Caco-2 (cell line): ENCODE data around the gene RBMS2. TPM values are rescaled to one million over a fixed set of nuclear protein-coding genes. Genes with fewer than 3 reads are reported as not detected.

Source experiments
- BruUV-seq: library from RNA; stranded (reverse); fragments of 400-500 nt; replicated peaks from 2 replicates; lab custom pipeline; 2021; lab: Mats Ljungman, UMichigan
- CTCF ChIA-PET: fragments of 300-600 bp; sonication (Branson Sonifier 250); formaldehyde crosslinking; loops from one replicate; lab custom pipeline; 2022; ENCODE audit warnings: antibody characterized with exemption; lab: Charles Lee
- POLR2A ChIA-PET: fragments of 300-600 bp; sonication (Branson Sonifier 250); formaldehyde crosslinking; loops from one replicate; lab custom pipeline; 2022; ENCODE audit warnings: antibody characterized with exemption; lab: Charles Lee
- DNase-seq, 2 experiments: peaks; one replicate each; pipeline versions ENCODE4 v3.0.0 to v3.0.0-alpha.2; 2020 to 2022
- H3K27me3 ChIP-seq: replicated peaks from 2 replicates; pipeline ENCODE4 v1.6.0; 2011; ENCODE audit warnings: low read length; ENCODE audit not compliant: control insufficient read depth, insufficient read depth
- H3K36me3 ChIP-seq: 2 replicates; pipeline ENCODE4 v1.5.1; 2011; ENCODE audit warnings: low read length; ENCODE audit not compliant: control insufficient read depth, insufficient read depth
- H3K4me1 ChIP-seq: fragments of 250-450 bp; sonication (Bioruptor Pico); 2 replicates; pipeline ENCODE4 v1.5.1; 2020; ENCODE audit warnings: mild to moderate bottlenecking
- H3K4me3 ChIP-seq: 2 replicates; pipeline ENCODE4 v1.5.1; 2011; ENCODE audit warnings: low read depth, mild to moderate bottlenecking, control low read depth, low read length
- H3K9me3 ChIP-seq: fragments of 250-450 bp; sonication (Bioruptor Pico); 2 replicates; pipeline ENCODE4 v1.5.1; 2020; ENCODE audit warnings: mild to moderate bottlenecking, moderate library complexity
- H3K27ac Mint-ChIP-seq: one replicate; pipeline ENCODE4 v1.8.0; 2022; ENCODE audit warnings: mixed read lengths; ENCODE audit not compliant: unreplicated experiment
- H3K27me3 Mint-ChIP-seq: one replicate; pipeline ENCODE4 v1.8.0; 2022; ENCODE audit warnings: mixed read lengths; ENCODE audit not compliant: insufficient read depth, unreplicated experiment
- H3K36me3 Mint-ChIP-seq: one replicate; pipeline ENCODE4 v1.8.0; 2022; ENCODE audit warnings: mild to moderate bottlenecking, mixed read lengths; ENCODE audit not compliant: insufficient read depth, unreplicated experiment
- H3K4me1 Mint-ChIP-seq: one replicate; pipeline ENCODE4 v1.8.0; 2022; ENCODE audit warnings: low read depth, mixed read lengths; ENCODE audit not compliant: unreplicated experiment
- H3K4me3 Mint-ChIP-seq: one replicate; pipeline ENCODE4 v1.8.0; 2022; ENCODE audit warnings: mild to moderate bottlenecking, moderate library complexity, mixed read lengths; ENCODE audit not compliant: unreplicated experiment
- H3K9me3 Mint-ChIP-seq: one replicate; pipeline ENCODE4 v1.8.0; 2022; ENCODE audit warnings: mixed read lengths; ENCODE audit not compliant: unreplicated experiment
- CTCF ChIP-seq, 2 experiments: fragments of 200-600 bp in 1 of 2; IDR thresholded peaks; 1 replicate in 1 of 2; 2 replicates in 1 of 2; pipeline versions ENCODE4 v1.5.1 to v1.8.0; 2011 to 2022; ENCODE audit warnings: antibody characterized with exemption in 1 of 2, control low read depth in 1 of 2, inconsistent platforms in 1 of 2, low read depth in 1 of 2, low read length in 1 of 2, mild to moderate bottlenecking in 1 of 2, moderate library complexity in 1 of 2; ENCODE audit not compliant: insufficient read depth in 1 of 2, severe bottlenecking in 1 of 2, unreplicated experiment in 1 of 2
- intact Hi-C: fragments of 100-400 bp; cut with micrococcal nuclease; formaldehyde crosslinking; loops from one replicate; pipeline ENCODE4 v1.10.0; 2022; ENCODE audit not compliant: unreplicated experiment
- total RNA-seq: library from RNA; stranded (reverse); gene quantifications from 2 replicates; pipeline ENCODE4 v1.2.3, GENCODE V29; 2022

RBMS2 gene
- total RNA-seq, 1 experiment from 2014 or later = 39.5 TPM

- Histone ChIP-seq H3K9me3 (no peaks in the 10 kb centered on the region), H3K4me1 (no peaks in the 10 kb centered on the region), H3K36me3 (no peaks in the 10 kb centered on the region), H3K4me3 (no peak overlapping the region), H3K27me3 (no peaks in the 10 kb centered on the region)
- intact Hi-C loops = no loop called here
- TF ChIP-seq CTCF (IDR thresholded peaks at IDR 0.05; ENCODE audit: insufficient read depth in 1 of 2, low read depth in 1 of 2, low read length in 1 of 2, severe bottlenecking in 1 of 2, unreplicated experiment in 1 of 2) = no peak
- no peak overlapping the region for H3K27ac Mint-ChIP-seq
- H3K36me3 Mint-ChIP-seq = peaks cover 31% of the 10 kb centered on the region
- no peak overlapping the region for H3K4me3 Mint-ChIP-seq
- POLR2A ChIA-PET = no interaction called here
- no peaks in the 10 kb centered on the region for H3K4me1 Mint-ChIP-seq
- no TSS peak for BruUV-seq
- H3K9me3 Mint-ChIP-seq = no peaks in the 10 kb centered on the region
- H3K27me3 Mint-ChIP-seq = no peaks in the 10 kb centered on the region
- DNase-seq = no peak
- CTCF ChIA-PET = no interaction called here
Measured at GRCh38 chr12:56476972-56477432, 44.6 kb upstream of the RBMS2 start.

DNA sequence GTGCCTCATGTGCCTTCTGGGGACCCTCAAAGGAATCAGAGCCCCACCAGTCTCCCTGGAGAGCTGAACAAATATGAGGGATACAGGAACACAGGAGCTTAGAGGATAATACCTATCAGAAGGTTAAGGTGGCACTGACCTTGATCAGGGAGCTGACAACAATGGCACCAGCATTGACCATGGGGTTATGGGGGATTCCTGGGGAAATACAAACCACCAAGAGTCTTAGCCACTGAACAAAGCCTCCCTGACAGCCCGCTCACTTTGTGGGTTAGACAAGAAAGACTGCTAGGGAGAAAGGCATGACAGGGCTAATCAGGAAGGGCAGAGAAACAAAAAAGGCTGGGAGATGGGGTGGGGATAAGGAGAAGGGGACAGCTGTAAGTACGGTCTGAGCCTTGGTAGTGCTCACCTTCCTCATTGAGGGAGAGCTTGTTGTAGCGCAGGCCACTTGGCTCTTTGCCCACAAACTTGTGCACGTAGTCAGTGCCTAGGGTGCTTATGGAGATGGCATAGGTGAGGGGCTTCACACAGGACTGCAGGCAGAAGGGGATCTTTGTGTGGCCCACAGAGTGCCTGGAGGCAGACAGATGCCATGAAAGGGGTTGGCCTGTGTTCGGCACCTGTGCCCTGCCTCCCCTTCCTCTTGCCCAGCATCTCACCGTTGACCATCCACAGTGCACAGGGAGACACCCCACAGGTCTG, 43.9 kb upstream of the RBMS2 start:
- ChIA-PET CTCF (no interaction called here), POLR2A (no interaction called here)
- Mint-ChIP-seq H3K4me1 (no peaks in the 10 kb centered on the region), H3K27me3 (no peaks in the 10 kb centered on the region), H3K9me3 (no peaks in the 10 kb centered on the region), H3K4me3 (no peak overlapping the region), H3K36me3 (peaks cover 31% of the 10 kb centered on the region), H3K27ac (no peak overlapping the region)
- no peaks in the 10 kb centered on the region for H3K9me3 ChIP-seq
- BruUV-seq = no TSS peak
- H3K4me3 ChIP-seq = no peak overlapping the region
- intact Hi-C loops = no loop called here
- no peak for DNase-seq
- no peaks in the 10 kb centered on the region for H3K36me3 ChIP-seq
- H3K4me1 ChIP-seq = no peaks in the 10 kb centered on the region
- no peaks in the 10 kb centered on the region for H3K27me3 ChIP-seq
- TF ChIP-seq CTCF (IDR thresholded peaks at IDR 0.05; ENCODE audit: insufficient read depth in 1 of 2, low read depth in 1 of 2, low read length in 1 of 2, severe bottlenecking in 1 of 2, unreplicated experiment in 1 of 2) = no peak

- no peak for DNase-seq
- no peaks in the 10 kb centered on the region for H3K9me3 ChIP-seq
- POLR2A ChIA-PET = no interaction called here
- H3K4me1 ChIP-seq = no peaks in the 10 kb centered on the region
- H3K4me1 Mint-ChIP-seq = no peaks in the 10 kb centered on the region
- no peaks in the 10 kb centered on the region for H3K36me3 ChIP-seq
- peaks cover 18% of the 10 kb centered on the region for H3K36me3 Mint-ChIP-seq
- H3K27me3 ChIP-seq = no peaks in the 10 kb centered on the region
- H3K9me3 Mint-ChIP-seq = no peaks in the 10 kb centered on the region
- TF ChIP-seq CTCF (IDR thresholded peaks at IDR 0.05; ENCODE audit: insufficient read depth in 1 of 2, low read depth in 1 of 2, low read length in 1 of 2, severe bottlenecking in 1 of 2, unreplicated experiment in 1 of 2) = no peak
- H3K4me3 Mint-ChIP-seq = no peak overlapping the region
- BruUV-seq = no TSS peak
- no peak overlapping the region for H3K27ac Mint-ChIP-seq
- CTCF ChIA-PET = no interaction called here
- H3K4me3 ChIP-seq = no peak overlapping the region
- intact Hi-C loops = no loop called here
- no peaks in the 10 kb centered on the region for H3K27me3 Mint-ChIP-seq
Measured at GRCh38 chr12:56479625-56480024, 42.0 kb upstream of the RBMS2 start.
